HG03175 (cell line): Measurements from ENCODE around the gene PPP1R14B.

Source experiments
- ATAC-seq: cut with Tn5 transposase; IDR thresholded peaks from one replicate; pipeline ENCODE4 v1.9.1; 2021; ENCODE audit warnings: mild to moderate bottlenecking, moderate library complexity; ENCODE audit not compliant: unreplicated experiment

Gene PPP1R14B

DNA sequence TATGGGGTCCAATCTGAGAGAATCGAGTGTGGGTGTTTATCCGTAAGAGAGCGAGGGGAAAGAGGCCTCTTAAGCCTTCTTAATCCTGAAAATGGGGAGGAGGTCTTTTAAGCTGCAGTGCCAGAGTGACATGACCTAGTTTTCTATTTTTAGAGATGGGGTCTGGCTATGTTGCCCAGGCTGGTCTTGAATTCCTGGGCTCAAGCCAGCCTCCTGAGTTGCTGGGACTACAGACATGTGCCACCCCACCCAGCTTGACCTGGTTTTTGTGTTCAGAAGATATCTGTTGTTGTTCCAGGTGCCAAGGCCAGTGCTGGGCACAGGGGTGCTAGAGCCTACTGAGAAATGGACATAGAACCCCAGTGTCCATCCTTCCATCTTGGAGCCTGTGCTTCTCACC lies 36.3 kb upstream of the PPP1R14B start:
- ATAC-seq = no peak

DNA sequence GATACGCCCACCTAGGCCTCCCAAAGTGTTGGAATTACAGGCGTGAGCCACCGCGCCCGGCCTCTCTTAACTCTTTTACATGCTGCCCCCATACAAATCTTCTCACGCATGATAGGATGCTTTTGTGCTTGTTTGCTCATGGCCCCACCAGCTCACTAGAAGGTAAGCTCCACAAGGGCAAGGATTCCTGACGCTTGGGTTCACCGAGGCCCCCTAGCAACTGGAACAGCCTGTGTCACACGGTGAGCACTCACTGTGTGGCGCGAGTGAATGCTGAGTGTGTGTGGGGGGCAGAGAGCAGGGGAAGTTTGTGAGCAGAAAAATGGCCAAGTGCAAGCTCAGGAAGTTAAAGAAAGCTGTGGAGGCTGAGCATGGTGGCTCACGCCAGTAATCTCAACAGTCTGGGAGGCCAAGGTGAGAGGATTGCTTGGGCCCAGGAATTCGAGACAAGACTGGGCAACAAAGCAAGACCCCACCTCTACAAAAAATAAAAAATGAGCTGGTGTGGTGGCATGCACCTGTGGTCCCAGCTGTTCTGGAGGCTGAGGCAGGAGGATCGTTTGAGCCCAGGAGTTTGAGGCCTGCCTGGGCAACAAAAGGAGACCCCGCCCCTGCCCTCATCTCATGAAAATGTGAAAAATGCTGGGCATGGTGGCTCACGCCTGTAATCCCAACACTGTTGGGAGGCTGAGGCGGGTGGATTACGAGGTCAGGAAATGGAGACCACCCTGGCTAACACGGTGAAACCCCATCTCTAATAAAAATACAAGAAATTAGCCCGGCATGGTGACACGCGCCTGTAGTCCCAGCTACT lies 35.4 kb upstream of the PPP1R14B start:
- ATAC-seq = no peak

DNA sequence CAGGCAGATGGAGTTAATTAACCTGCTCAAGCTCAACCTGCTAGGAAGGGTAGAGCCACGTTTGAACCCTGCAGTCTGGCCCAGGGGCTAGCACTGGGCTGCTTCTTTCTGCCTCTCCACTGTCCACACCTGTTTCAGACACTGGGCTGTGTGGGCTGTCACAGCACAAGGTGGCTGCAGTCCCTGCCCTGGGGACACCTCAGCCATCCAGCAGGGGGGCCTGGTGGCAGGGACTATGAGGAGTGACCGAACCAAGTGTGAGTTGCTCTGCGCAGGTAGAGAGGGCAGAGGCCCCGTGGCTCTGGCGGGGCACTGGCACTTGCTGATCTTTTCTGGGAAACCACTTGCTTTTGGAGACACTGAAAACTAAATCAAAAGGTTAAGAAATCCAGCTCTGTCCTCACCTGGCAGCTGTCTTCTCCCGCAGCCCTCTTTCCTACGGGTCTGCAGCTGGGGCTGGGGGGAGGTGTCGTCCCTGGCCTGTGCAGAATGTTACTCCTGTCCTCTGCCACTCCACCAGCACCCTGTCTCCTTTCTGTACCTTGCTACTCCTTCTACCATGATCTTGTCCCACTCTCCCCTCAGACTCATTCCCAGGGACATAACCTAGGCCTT lies 31.9 kb upstream of the PPP1R14B start:
- no peak for ATAC-seq

DNA sequence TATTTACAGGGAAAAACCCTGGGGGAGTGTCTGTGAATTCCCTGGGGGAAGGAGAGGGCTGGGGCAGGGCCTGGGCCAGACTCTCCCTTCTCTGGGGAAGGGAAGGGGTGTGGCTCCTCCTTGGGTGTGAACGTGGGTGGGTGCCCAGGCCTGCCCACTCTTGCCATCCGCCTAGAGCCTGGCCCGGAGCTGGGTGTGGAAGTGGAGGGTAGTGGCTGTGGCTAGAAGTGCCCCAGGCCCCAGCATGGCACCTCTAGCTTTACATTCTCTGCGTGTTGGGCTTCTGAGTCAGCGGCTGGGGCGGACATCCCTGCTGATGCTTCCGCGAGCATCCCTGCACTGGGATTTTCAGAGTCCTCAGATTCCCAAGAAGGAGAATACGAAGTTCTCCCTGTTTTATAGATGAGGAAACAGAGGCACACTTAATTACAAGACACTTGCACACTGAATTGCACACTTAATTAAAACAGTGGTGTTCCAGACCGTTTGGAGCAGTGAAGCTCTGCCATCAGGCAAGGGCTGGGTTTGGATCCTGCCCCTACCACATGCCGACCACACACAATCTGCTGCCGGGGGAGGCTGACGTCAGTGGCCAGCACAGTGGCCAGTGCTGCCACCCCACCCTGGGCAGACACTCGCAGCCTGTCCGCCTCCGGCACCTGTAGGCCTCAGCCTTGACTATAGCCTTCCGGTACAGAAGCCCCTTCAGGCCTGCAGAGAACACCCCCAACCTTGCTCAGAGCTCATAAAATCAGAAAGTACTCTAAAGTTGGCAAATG lies 30.1 kb upstream of the PPP1R14B start:
- ATAC-seq = no peak

DNA sequence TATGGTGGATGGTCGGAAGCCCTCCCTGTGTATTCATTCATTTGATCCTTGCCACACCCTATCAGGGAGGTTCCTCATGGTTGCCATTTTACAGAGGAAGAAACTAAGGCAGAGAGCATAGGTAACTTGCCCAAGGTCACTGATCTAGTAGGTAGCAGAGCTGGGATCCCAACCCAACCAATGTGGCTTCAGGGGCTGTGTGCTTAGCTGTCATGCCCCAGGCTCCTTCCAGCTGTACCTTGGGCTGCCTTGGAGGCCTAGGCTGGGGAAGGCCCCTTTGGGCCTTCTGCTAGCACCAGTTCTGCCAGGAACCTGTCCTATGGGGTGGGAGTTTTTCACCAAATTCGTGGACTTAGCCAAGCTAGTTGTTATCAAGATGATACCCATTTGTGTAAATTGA lies 29.1 kb upstream of the PPP1R14B start:
- no peak for ATAC-seq

DNA sequence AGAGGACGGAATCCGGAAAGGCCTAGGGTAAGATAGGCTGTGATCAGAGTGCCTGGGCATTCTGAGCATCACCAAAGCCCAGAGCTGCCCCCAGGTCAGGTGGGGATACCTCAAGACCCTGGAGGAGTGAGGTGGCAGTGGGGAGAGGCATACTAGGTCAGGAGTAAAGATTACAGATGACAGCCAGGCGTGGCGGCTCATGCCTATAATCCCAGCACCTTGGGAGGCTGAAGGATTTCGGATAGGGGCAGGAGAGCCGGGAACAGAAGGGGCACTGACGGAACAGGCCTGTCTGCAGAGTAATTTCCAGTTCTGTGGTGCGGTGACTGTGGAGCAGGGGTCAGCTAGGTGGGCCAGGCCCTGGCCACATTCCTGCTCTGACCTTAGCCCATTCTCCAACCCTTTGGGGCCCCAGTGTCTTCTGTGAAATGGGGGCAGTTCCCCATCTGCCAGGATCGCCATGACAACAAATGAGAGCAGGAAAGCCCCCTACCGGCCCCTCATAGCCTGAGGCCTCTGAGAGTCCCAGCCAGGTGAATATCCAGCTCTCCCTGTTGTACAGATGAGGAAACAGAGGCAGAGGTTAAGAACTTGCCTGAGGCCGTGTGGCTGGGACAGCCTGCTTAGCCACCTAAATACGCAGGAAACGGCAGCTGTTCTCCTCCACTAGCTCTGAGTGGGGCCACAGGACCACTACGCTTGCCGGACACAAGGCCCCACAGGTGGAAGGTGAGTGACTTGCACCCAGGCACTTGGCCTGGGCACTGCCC lies 28.5 kb upstream of the PPP1R14B start:
- no peak for ATAC-seq

DNA sequence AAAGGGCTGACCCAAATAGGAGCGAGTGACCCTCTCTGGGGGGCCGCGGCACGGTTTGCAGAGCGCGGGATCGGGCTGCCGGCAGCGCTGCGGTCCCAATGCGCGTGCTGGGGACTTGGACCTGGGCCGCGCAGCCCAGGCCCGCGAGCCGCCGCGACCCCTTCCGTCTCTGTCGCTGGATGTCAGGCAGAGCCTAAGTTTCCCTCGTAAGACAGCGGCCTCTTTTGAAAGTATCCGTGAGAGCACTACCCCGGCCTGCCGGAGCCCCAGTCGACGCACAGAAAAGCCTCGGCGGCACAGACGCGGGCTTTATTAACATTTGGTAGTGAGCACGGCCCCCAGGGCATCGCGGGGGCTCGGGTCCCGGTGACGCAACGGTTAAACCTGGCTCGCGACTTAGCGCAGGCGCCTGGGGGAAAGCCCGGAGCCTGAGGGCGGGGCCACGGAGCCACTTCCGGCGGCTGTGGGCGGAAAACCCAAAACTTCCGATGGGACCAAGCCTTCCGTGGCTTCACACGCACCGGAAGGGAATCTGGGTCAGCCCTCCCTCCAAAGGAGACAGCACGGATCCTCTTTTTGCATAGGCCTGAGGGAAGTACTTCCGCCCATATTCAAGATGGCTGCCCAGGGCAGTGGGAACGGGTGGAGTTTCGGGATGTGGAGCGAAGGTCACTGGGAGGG lies 22.9 kb upstream of the PPP1R14B start:
- peak; percentile 63 for ATAC-seq

DNA sequence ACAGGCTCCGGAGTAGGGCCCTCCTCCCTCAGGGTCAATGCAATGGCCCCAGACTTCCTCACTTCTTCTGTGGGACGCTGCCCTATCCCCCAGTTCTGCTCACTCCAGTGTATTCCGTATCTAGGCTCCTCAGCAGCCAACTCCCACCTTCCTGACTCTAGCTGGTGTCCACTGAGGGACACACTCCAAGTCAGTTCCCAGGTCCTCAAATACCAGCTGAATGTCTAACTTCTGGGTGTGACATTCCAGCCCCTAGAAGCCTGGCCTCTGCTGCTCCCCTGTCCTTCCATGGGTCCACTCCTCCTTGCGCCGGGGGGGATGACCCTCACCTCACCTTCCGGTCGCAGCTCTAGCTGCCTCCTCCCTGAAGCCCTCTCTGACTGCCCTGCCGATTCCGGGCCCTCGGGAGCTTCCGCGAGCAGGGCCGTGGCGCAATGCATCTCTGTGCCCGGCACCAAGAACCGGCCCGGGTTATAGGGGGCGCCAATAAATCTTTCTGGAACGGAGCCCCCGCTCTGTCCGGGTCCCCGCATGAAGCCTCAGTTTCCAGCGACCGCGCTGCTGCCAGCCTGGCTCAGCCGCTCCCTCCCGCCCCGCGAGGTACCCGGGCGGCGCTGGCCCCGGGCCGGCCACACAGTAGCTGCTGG lies 22.3 kb upstream of the PPP1R14B start:
- peak; percentile 4 for ATAC-seq

DNA sequence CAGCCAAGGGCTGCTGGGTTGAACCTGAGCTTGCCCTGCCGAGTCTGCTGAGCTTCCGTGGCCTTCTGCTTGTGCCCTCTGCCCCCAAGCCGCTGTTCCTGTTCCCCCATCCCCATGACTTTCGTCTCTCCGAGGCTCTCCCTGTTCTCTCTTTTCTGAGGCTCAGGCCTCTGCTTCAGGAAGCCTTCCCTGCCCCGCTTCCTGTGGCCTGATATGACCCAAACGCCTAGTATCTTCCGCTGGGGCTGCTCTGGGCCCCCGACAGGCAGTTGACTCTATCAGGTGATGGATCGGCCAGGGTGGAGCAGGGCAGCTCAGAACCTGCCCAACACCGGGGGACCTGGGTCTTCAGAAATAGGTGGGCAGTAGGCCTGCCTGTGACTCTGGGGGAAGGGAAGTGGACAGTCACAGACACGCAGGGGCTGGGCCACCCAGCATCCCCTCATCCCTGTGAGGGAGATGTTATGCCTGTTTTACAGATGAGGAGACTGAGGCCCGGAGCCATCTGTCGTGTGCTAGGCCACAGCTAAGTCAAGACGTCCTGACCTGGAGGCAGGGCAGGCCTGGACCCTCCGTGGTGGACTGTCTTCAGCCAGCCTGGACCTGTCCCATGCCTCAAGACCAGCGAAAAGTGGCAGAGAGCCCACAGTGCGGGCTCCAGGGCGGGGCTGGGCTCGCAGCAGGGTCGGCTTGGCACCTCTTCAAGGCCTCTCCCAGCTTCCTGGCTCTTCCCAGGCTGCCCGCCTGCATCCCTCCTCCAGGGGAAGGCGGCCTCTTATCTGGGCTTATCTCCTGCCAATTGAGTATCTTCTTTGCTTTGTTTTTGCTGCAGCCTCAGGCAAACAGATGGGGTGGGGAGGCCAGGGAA lies 21.5 kb upstream of the PPP1R14B start:
- no peak for ATAC-seq

DNA sequence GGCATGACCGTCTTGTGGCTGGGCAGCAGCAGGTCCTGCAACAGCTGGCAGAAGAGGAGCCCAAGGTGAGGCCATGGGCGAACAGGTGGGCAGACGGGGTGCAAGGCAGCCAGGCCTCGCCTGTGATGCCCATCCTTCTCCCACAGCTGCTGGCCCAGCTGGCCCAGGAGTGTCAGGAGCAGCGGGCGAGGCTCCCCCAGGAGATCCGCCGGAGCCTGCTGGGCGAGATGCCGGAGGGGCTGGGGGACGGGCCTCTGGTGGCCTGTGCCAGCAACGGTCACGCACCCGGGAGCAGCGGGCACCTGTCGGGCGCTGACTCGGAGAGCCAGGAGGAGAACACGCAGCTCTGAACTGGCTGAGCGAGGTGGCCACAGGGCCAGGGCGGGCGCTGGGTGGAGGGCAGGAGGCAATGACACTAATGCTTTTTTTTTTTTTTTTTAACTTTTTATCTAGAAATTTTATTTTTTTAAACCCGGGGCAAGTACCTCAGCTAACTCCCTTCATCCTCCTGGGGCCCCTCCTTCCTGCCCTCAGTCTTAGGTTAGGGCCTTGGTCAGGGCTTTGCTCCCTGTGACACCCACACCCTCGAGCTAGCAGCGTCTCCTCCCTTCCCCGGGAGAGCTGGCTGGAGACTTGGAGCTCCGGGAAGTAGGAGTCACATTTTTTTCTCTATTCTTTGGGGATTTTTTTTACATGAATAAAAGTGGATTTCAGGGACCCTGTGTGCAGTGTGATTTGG lies 20.6 kb upstream of the PPP1R14B start:
- no peak for ATAC-seq

DNA sequence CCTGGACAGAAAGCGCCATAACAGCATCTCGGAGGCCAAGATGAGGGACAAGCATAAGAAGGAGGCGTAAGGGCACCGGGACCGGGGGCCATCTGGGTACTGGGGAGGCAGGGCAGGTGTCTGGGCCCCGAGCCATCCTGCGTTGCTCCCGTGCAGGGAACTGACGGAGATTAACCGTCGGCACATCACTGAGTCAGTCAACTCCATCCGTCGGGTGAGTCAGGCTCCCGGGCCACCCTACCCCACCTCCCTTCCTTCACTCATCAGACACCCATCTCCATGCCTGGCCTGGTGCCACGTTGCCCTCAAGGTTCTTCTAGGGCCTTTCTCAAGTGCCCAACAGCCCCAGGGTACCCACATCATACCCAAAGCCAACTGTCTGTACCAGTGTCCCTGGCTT lies 19.6 kb upstream of the PPP1R14B start:
- ATAC-seq = no peak

DNA sequence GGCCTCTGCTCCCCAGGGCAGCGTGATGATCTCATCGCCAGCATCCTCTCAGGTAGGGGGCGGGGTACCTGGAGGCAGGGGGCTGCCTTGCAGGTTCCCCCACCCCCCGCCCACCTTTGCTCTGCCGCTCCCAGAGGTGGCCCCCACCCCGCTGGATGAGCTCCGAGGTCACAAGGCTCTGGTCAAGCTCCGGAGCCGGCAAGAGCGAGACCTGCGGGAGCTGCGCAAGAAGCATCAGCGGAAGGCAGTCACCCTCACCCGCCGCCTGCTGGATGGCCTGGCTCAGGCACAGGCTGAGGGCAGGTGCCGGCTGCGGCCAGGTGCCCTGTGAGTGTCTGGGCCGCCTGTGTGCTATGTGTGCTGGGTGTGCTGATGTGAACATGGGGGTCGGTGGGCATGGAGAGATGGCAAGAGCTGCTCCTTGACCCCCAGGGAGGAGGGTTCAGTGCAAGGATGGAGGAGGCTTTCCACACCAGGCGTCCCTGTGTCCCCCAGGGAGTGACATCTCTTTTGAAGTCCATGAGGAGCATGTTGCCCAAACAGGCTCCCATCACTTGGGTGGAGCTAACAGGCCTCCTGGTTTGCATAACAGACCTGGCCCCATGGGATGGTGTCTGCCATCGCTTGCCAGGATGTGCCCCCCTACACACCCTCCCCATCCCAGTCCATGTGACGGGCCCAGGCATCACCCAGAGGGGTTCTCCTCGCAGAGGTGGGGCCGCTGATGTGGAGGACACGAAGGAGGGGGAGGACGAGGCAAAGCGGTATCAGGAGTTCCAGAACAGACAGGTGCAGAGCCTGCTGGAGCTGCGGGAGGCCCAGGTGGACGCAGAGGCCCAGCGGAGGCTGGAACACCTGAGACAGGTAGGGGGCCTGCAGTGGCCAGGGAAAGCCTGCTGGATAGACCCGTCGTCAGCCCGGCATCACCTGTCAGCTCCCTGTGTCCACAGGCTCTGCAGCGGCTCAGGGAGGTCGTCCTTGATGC lies 18.7 kb upstream of the PPP1R14B start:
- ATAC-seq = no peak

DNA sequence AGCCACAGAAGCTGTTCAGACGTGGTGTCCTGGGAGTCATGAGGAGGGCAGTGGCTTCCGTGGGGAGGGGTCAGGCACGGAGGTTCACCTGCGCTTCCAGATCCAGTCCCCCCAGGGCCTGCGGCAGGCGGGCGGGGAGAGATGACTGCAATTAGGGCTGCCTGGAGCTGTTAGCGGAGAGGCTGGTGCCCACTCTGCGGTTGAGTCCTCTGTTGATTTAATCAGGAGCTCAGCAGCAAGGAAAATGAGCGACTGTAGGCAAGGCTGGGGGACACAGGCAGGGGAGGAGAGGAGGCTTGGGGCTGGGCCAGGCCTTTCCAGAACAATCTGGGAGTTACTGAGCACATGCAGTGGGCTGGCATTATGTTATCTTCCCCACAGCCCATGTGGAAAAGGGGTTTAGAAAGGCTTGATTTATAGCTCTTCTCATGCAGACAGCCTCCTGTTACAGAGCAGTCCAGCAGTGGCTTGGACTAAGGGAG lies 17.7 kb upstream of the PPP1R14B start:
- no peak for ATAC-seq

DNA sequence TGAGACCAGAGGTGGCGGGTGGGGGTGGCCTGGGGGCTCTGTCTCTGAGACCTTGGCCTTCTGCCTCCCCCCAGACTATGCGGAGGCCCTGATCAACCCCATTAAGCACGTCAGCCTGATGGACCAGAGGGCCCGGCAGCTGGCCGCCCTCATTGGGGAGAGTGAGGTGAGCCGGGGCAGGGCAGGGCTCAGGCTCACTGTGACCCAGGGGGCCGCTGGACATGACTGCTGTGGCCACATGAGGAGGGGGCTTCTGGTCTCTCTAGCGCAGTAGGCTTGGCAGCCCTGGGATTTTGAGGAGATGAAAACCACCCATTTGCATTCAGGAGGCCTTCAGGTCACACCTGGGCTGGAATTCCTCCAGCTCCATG lies 17.2 kb upstream of the PPP1R14B start:
- no peak for ATAC-seq

DNA sequence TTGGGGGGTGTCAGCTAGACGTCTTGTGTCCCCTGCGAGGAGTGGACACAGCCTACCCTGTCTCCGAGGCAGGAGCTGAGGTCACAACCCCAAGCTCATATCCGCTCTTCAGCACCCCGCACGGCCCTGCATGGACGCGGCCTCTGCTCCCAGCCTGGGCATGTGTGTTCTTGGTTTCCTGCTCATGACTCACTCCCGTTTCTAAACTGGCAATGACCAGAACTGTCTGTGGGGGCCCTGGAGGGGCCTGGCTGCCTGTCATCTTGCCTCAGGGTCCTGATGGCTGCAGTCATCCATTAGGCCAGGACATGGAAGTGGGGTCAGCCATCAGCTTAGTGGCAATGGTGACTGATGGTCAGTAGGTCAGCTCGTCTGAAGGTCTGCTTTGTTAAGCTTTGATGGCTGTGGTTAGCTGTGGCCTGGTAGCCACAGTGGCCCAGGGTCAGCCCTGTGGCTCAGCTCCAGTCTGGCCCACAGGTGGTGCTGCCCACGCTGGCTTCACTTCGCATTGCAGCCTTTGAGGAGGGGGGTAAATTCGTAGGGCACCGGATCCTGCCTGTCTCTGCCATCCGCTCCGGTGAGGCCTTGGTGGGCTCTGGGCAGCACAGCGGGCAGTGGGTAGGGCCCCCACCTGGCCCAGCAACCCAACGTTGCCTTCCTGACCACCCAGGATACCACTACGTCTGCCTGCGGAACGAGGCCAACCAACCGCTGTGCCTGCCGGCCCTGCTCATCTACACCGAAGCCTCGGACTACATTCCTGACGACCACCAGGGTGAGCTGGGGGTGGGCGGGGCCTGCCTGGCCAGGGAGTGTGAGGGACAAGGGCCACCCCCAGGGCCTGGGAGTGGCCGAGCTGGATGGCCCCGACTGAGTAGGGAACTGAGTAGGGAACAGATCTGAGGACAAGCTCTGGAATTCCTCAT lies 16.5 kb upstream of the PPP1R14B start:
- no peak for ATAC-seq
